ENCODE measurements around the gene SCEL.

- no peak for TF ChIP-seq POLR2A (IDR thresholded peaks at IDR 0.05; ENCODE audit: low read depth, low read length)
- no peak for TF ChIP-seq CHD1 (IDR thresholded peaks at IDR 0.05; ENCODE audit: low read depth, low read length)
Observed at GRCh38 chr13:77583581-77583980, 48.1 kb downstream of the SCEL start.

Data from IMR-90 (cell line).